ENCODE results near the gene PTPRJ.

DNA sequence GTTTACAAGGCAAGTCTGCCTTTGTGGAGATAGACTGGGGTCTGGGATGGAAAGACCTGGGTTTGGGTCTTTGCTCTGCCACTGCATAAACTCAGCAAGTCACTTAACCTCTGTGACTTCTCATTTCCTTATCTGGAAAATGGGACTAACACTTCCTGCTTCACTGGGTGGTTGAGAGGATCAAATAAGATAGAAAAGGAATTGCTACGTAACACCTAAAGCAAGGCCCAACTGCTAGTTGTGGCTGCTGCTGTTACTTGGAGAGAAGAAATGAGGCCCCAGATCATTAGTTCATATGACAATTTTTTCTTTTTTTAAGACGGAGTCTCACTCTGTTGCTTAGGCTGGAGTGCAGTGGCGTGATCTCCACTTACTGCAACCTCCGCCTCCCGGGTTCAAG lies 5.9 kb downstream of the PTPRJ start:
- no peak for TF ChIP-seq POLR2A (IDR thresholded peaks at IDR 0.05; ENCODE audit: low read depth, low read length)
- no peak for TF ChIP-seq POLR2AphosphoS5 (IDR thresholded peaks at IDR 0.05; ENCODE audit: low read depth, low read length)
- no peak for TF ChIP-seq TAF1 (IDR thresholded peaks at IDR 0.05; ENCODE audit: borderline replicate concordance, low read depth, low read length)

Data from GM12892 (cell line).